Adrenal gland (tissue), 12 donors: ENCODE results near the gene LPCAT2. TPM values are rescaled to one million over a fixed set of nuclear protein-coding genes. Genes with fewer than 3 reads are reported as not detected.
A peak's percentile ranks its signal among the peaks of the same experiment; 100 is the strongest.

ENCODE experiments used
- DNase-seq, 7 donors: peaks; one replicate each; pipeline ENCODE4 v3.0.0-alpha.2; 2019 to 2020
- H3K27ac ChIP-seq, 5 donors: fragments of 200-600 bp; sonication (generic) in 4 of 5; 1 replicate in 3 of 5; 2 replicates in 2 of 5; pipeline versions ENCODE4 v1.5.1 to v1.8.0; 2016 to 2020; ENCODE audit warnings: mild to moderate bottlenecking in 1 of 5
- H3K27me3 ChIP-seq: fragments of 200-600 bp; 2 replicates; pipeline ENCODE4 v1.8.0; 2021
- H3K36me3 ChIP-seq, 2 donors: fragments of 200-600 bp; replicated peaks in 1 of 2; 1 replicate in 1 of 2; 2 replicates in 1 of 2; pipeline versions ENCODE4 v1.5.1 to v1.8.0; 2018 to 2022
- H3K4me1 ChIP-seq, 2 donors: fragments of 200-600 bp; replicated peaks in 1 of 2; 1 replicate in 1 of 2; 2 replicates in 1 of 2; pipeline versions ENCODE4 v1.5.1 to v1.8.0; 2018 to 2021
- H3K4me3 ChIP-seq, 4 donors: fragments of 200-600 bp; sonication (generic) in 3 of 4; one replicate each; pipeline ENCODE4 v1.5.1; 2016 to 2018
- H3K9me3 ChIP-seq, 3 donors: fragments of 200-600 bp; sonication (generic) in 1 of 3; replicated peaks in 1 of 3; 1 replicate in 2 of 3; 2 replicates in 1 of 3; pipeline versions ENCODE4 v1.5.1 to v1.8.0; 2016 to 2021
- POLR2A ChIP-seq, 2 donors: fragments of 450-650 bp; IDR thresholded peaks; one replicate each; pipeline ENCODE4 v1.6.1; 2017; ENCODE audit warnings: antibody characterized with exemption in 2 of 2, mild to moderate bottlenecking in 2 of 2, moderate library complexity in 1 of 2
- WGBS, 4 donors: extraction: QIAGEN DNeasy Blood & Tissue Kit in 2 of 4; methylation state at CpG; one replicate each; pipeline versions ENCODE4 v1.1.5 to v1.1.7; 2013 to 2017; 5-methylcytosine and 5-hydroxymethylcytosine counted together
- intact Hi-C, 2 donors: fragments of 100-400 bp; cut with DNase I; formaldehyde crosslinking; loops; one replicate each; pipeline versions ENCODE4 v1.14.1 to v1.15.0; 2022 to 2023
- polyA plus RNA-seq, 3 donors: library from polyadenylated mRNA; stranded (reverse); fragments of 200-250 nt in 2 of 3; fragments of 350-450 nt in 1 of 3; fragmentation: Illumina TruSeq in 1 of 3; extraction: RNeasy Lipid Tissue Mini Kit (QIAGEN cat#74804) in 1 of 3; gene quantifications; one replicate each; pipeline ENCODE4 v1.2.3, GENCODE V29; 2013 to 2014
- total RNA-seq, 9 donors: library from RNA; depleted of rRNA in 4 of 9; stranded (reverse); fragments of >200 nt in 4 of 9; fragments of 120-200 nt in 1 of 9; fragmentation: NEBNext Ultra II Directional in 1 of 9; extraction: Animal tissue kit (Norgen Biotek cat#: 25700) in 1 of 9; gene quantifications; one replicate each; pipeline versions ENCODE4 v1.1.0 to v1.2.4, GENCODE V29; 2013 to 2023
- TF ChIP-seq, protein P1 (sequence below), 6 experiments: fragments of 450-650 bp in 4 of 6; fragments of 200-600 bp in 2 of 6; sonication (generic) in 1 of 6; IDR thresholded peaks; 1 replicate in 5 of 6; 2 replicates in 1 of 6; pipeline versions ENCODE4 v1.5.1 to v1.8.0; 2016 to 2021; ENCODE audit warnings: antibody characterized with exemption in 6 of 6, mild to moderate bottlenecking in 2 of 6, moderate library complexity in 1 of 6
- donor health status: healthy with polysubstance abuse.
- donor health status: Bipolar disorder and iron deficiency.
- donor health status: DM: yes; HTN: yes; CAD: no.
- donor health status: DM: no; HTN: no; CAD: no.
- donor health status: DM: no; HTN: no; CAD: no.
- donor health status: DM: yes; HTN: yes; CAD: no.

Gene LPCAT2
- total and polyA plus RNA-seq, 12 donors, result 7.1 to 33.1 (median 16.4) TPM

DNA sequence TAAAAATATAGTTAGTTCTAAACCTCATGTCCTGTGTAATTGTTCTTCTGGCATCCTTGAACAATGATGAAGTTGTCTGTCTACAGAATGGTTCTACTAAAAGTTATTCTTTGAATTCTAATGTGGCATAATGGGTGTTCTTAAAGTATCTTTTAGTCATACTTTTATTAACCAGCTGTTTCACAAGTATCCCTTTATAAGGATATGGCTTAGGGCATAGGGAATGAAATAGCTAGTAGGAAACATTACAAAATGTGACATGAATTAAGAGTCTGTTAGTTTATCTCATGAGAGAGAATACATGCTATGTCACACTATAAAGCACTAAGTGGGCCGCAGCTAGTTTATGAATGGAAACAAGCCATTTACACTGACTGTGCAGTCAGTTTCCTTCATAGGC lies 31.3 kb downstream of the LPCAT2 start:
- no peak overlapping the region for H3K4me3 ChIP-seq
- no peak for TF ChIP-seq POLR2A (IDR thresholded peaks at IDR 0.05)
- TF ChIP-seq, protein P1, sequence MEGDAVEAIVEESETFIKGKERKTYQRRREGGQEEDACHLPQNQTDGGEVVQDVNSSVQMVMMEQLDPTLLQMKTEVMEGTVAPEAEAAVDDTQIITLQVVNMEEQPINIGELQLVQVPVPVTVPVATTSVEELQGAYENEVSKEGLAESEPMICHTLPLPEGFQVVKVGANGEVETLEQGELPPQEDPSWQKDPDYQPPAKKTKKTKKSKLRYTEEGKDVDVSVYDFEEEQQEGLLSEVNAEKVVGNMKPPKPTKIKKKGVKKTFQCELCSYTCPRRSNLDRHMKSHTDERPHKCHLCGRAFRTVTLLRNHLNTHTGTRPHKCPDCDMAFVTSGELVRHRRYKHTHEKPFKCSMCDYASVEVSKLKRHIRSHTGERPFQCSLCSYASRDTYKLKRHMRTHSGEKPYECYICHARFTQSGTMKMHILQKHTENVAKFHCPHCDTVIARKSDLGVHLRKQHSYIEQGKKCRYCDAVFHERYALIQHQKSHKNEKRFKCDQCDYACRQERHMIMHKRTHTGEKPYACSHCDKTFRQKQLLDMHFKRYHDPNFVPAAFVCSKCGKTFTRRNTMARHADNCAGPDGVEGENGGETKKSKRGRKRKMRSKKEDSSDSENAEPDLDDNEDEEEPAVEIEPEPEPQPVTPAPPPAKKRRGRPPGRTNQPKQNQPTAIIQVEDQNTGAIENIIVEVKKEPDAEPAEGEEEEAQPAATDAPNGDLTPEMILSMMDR (IDR thresholded peaks at IDR 0.05), result no peak
- no peak for DNase-seq
- WGBS, 4 donors, result 93 to 100% (median 97%) methylated on average over 1 of the region's 1 CpG
- intact Hi-C loops, result loop anchor here in 1 of 2 donors (5.0 kb wide), 1 partner anchor 73 kb away; no protein-coding TSS in a partner anchor
- no peaks in the 10 kb centered on the region for H3K27me3 ChIP-seq
- H3K4me1 ChIP-seq, result peaks cover 0 to 11% of the 10 kb centered on the region in 2 donors
- H3K27ac ChIP-seq, result no peak overlapping the region
- H3K9me3 ChIP-seq, result no peaks in the 10 kb centered on the region
- no peaks in the 10 kb centered on the region for H3K36me3 ChIP-seq

DNA sequence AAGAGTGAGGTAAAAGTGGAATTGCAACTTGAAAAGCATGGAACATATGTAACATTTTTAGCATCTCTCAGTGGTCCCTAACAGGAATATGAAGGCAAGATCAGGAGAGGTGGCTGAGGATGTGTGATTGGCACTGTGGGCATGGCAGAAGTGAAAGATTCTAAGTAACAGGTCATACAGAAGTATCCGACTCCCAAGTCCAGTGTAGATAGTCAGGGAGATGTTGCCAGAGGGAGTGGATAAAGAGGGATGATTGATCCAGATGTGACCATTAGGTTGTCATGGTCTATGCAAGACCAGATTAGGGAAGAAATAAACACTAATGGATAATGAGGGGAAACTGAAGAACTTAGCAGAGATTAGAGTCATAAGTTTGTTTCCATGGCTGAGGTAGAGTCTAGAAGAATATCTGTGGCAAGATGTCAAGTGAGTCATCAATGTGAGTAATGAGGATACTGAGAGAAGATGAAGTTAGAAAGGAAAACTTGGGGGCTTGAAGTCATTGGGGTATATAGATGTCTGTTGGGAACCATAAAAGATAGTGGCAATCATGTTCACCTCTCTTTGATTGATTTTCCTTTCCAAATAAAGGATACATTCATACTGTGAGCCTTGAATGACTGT lies 33.7 kb downstream of the LPCAT2 start:
- whole genome bisulfite sequencing, 4 donors, result 84 to 97% (median 92%) methylated on average over 1 of the region's 1 CpG
- no peak overlapping the region for H3K4me3 ChIP-seq
- peaks cover 0 to 11% of the 10 kb centered on the region in 2 donors for H3K4me1 ChIP-seq
- no peak overlapping the region for H3K27ac ChIP-seq
- intact Hi-C loops, result loop anchor here in 1 of 2 donors (5.0 kb wide), 1 partner anchor 75 kb away; no protein-coding TSS in a partner anchor
- H3K27me3 ChIP-seq, result no peaks in the 10 kb centered on the region
- no peaks in the 10 kb centered on the region for H3K36me3 ChIP-seq
- DNase-seq, result no peak
- no peak for TF ChIP-seq POLR2A (IDR thresholded peaks at IDR 0.05)
- no peaks in the 10 kb centered on the region for H3K9me3 ChIP-seq

DNA sequence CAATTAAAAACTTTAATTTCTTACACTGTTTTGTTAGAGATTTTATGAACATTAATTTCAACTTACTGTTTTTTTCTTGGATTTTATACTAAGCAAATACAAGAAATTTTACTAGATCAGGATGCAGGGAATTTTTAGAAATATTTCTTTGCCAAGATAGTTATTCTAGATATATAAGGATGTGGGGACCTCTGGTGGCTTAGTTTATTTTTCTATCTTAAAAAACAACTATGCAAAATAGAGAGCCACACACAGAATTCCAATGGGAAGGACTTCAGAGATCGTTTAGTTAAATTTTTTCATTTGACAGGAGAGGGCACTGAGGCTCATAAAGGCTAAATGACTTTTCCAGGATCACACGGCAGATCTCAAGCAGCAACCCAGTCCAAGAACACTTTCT lies 34.6 kb downstream of the LPCAT2 start:
- no peak for DNase-seq
- Histone ChIP-seq H3K27me3 (no peaks in the 10 kb centered on the region), H3K9me3 (no peaks in the 10 kb centered on the region), H3K36me3 (no peaks in the 10 kb centered on the region), H3K4me1 (peaks cover 0 to 11% of the 10 kb centered on the region in 2 donors), H3K27ac (no peak overlapping the region), H3K4me3 (no peak overlapping the region)
- TF ChIP-seq, protein P1 (IDR thresholded peaks at IDR 0.05), result peak in 5 of 6 experiments; percentile 46 to 72 (median 59)
- TF ChIP-seq POLR2A (IDR thresholded peaks at IDR 0.05), result no peak
- 13 to 31% (median 25%) methylated on average over 2 of the region's 2 CpGs for WGBS, 4 donors
- intact Hi-C loops, result loop anchor here in 1 of 2 donors (5.0 kb wide), 1 partner anchor 76 kb away; no protein-coding TSS in a partner anchor

DNA sequence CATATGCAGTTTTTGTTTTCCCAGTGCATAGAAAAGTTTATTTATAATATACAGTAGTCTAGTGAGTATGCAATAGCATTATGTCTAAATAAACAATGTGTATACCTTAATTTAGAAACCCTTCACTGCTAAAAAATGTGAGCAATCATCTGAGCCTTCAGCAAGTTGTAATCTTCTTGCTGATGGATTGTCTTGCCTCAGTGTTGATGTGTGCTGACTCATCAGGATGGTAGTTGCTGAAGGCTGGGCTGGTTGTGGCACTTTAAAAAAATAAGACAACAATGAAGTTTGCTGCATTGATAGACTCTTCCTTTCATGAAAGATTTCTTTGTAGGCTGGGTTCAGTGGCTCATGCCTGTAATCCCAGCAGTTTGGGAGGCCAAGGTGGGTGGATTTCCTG lies 43.7 kb downstream of the LPCAT2 start:
- H3K36me3 ChIP-seq, result no peaks in the 10 kb centered on the region
- no peaks in the 10 kb centered on the region for H3K27me3 ChIP-seq
- intact Hi-C loops, result loop anchor here in 1 of 2 donors (10.0 kb wide), 1 partner anchor 152 kb away; no protein-coding TSS in a partner anchor
- H3K4me1 ChIP-seq, result no peaks in the 10 kb centered on the region
- H3K27ac ChIP-seq, result no peak overlapping the region
- no peaks in the 10 kb centered on the region for H3K9me3 ChIP-seq
- DNase-seq, result no peak
- H3K4me3 ChIP-seq, result no peak overlapping the region
- no peak for TF ChIP-seq POLR2A (IDR thresholded peaks at IDR 0.05)
- TF ChIP-seq, protein P1 (IDR thresholded peaks at IDR 0.05), result no peak

DNA sequence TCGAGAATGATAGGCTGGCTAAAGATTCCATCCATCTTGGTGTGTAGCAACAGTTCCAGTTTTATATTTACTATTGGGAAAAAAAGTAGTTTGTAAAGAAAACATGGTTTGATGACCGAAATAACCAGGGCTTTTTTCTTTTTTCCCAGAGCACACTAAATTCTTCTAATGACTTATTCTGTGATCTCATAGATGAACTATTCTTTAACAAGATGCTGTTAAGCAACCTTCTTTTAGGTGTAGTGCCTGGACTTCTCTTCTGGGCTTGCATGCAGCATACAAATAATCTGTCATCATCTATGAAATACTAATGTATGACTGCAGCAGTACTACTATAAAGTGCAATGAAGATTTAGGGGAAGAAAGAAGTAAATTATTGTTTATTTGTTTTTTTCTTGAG lies 46.6 kb downstream of the LPCAT2 start:
- Histone ChIP-seq H3K27ac (no peak overlapping the region), H3K36me3 (no peaks in the 10 kb centered on the region), H3K4me1 (peaks cover 0 to 13% of the 10 kb centered on the region in 2 donors), H3K9me3 (no peaks in the 10 kb centered on the region), H3K4me3 (no peak overlapping the region), H3K27me3 (no peaks in the 10 kb centered on the region)
- no peak for DNase-seq
- 57 to 92% (median 75%) methylated on average over 2 of the region's 2 CpGs for WGBS, 4 donors
- intact Hi-C loops, result loop anchor here in 1 of 2 donors (10.0 kb wide), 1 partner anchor 149 kb away; no protein-coding TSS in a partner anchor
- no peak for TF ChIP-seq POLR2A (IDR thresholded peaks at IDR 0.05)
- TF ChIP-seq, protein P1 (IDR thresholded peaks at IDR 0.05), result no peak
